Parathyroid adenoma (tissue), 2 donors: ENCODE results near the gene NAA40.

ENCODE experiments used
- H2AFZ ChIP-seq: fragments of 300-600 bp; sonication (generic); one replicate; pipeline ENCODE4 v1.7.0; 2017; ENCODE audit warnings: antibody characterized with exemption, mild to moderate bottlenecking
- H3K27ac ChIP-seq: fragments of 300-600 bp; sonication (generic); one replicate; pipeline ENCODE4 v1.7.0; 2017
- H3K27me3 ChIP-seq: fragments of 300-600 bp; sonication (generic); one replicate; pipeline ENCODE4 v1.7.0; 2017; ENCODE audit warnings: low read length; ENCODE audit not compliant: control insufficient read depth, insufficient read depth
- H3K36me3 ChIP-seq: fragments of 300-600 bp; sonication (generic); one replicate; pipeline ENCODE4 v1.7.0; 2017; ENCODE audit warnings: low read length; ENCODE audit not compliant: control insufficient read depth, insufficient read depth
- H3K4me1 ChIP-seq: fragments of 300-600 bp; sonication (generic); one replicate; pipeline ENCODE4 v1.7.0; 2017; ENCODE audit warnings: control low read depth
- H3K4me2 ChIP-seq: fragments of 300-600 bp; sonication (generic); one replicate; pipeline ENCODE4 v1.7.0; 2017; ENCODE audit warnings: low read length
- H3K4me3 ChIP-seq: fragments of 300-600 bp; sonication (generic); one replicate; pipeline ENCODE4 v1.7.0; 2017; ENCODE audit warnings: low read depth, low read length
- H3K79me2 ChIP-seq: fragments of 300-600 bp; sonication (generic); one replicate; pipeline ENCODE4 v1.7.0; 2017; ENCODE audit warnings: control low read depth
- H3K9ac ChIP-seq: fragments of 300-600 bp; sonication (generic); one replicate; pipeline ENCODE4 v1.7.0; 2017; ENCODE audit warnings: mild to moderate bottlenecking
- H3K9me3 ChIP-seq: fragments of 300-600 bp; sonication (generic); one replicate; pipeline ENCODE4 v1.7.0; 2017; ENCODE audit warnings: low read length; ENCODE audit not compliant: control insufficient read depth
- TF ChIP-seq, protein P1 (sequence below): fragments of 300-600 bp; sonication (generic); IDR thresholded peaks from one replicate; pipeline ENCODE4 v1.7.0; 2017; ENCODE audit warnings: antibody characterized with exemption, mild to moderate bottlenecking
- donor health status: primary hyperparathyroidism.

The NAA40 gene

DNA sequence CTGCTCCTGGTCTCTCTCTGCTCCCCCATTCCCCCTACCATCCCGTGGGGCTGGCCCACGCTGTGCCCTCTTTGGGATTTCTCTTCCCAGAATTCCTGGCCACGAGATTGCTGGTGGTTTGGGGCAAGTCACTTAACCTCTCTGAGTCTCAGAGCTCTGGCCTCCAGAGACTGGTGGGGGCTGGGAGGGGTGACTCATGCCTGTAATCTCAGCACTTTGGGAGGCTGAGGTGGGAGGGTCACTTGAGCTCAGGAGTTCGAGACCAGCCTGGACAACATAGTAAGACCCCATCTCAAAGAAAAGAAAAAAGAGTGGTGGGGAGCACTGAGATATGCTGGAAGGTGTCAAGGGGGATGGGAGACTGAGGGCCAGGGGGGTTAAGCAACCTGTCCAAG, 65.8 kb downstream of the NAA40 start:
- Histone ChIP-seq H3K4me3 (no peak overlapping the region), H3K4me1 (no peaks in the 10 kb centered on the region), H3K36me3 (no peaks in the 10 kb centered on the region), H2AFZ (no peak overlapping the region), H3K9me3 (no peaks in the 10 kb centered on the region), H3K27ac (no peak overlapping the region), H3K27me3 (no peaks in the 10 kb centered on the region), H3K4me2 (no peak overlapping the region), H3K79me2 (no peaks in the 10 kb centered on the region), H3K9ac (no peak overlapping the region)
- TF ChIP-seq, protein P1, sequence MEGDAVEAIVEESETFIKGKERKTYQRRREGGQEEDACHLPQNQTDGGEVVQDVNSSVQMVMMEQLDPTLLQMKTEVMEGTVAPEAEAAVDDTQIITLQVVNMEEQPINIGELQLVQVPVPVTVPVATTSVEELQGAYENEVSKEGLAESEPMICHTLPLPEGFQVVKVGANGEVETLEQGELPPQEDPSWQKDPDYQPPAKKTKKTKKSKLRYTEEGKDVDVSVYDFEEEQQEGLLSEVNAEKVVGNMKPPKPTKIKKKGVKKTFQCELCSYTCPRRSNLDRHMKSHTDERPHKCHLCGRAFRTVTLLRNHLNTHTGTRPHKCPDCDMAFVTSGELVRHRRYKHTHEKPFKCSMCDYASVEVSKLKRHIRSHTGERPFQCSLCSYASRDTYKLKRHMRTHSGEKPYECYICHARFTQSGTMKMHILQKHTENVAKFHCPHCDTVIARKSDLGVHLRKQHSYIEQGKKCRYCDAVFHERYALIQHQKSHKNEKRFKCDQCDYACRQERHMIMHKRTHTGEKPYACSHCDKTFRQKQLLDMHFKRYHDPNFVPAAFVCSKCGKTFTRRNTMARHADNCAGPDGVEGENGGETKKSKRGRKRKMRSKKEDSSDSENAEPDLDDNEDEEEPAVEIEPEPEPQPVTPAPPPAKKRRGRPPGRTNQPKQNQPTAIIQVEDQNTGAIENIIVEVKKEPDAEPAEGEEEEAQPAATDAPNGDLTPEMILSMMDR: no peak

DNA sequence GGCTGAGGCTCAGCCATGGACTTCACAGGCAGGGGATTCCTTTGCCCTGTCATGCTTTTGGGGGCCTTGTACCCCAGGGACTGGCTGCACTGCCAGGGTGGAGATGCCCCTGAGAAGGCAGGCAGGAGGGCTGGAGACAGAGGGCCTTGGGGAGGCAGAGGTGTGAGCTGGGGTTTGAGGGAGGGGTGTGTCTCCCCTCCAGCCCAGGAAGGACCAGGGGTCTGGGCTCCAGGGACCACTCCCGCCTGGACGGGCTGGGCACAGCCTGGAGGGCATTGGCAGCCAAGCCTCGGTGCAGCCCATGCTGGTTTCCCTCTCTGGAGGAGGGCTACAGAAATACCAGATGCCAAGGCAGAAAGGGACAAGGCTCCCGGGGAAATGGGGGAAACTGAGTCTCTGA, 66.9 kb downstream of the NAA40 start:
- no peaks in the 10 kb centered on the region for H3K27me3 ChIP-seq

DNA sequence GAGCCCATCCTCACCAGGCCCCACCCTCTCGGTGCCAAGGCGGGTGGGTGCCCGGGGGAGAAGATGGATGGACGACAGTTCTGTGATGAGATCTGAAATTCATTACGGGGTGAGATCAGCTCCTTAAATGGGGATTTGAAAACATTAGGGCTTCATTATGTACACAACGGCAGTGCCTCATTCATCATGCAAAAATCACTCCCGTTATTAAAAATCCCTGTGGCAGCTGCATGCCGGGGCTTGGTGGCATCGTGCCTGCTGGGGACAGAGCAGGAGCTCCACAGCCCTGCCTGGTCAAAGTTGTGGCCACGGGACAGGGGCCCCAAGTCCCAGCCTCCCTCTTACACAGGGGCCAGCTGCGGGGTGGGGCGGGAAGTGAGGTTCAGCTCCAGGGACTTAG, 67.6 kb downstream of the NAA40 start:
- Histone ChIP-seq H3K9me3 (no peaks in the 10 kb centered on the region), H3K4me2 (no peak overlapping the region), H3K4me3 (no peak overlapping the region), H3K36me3 (no peaks in the 10 kb centered on the region), H3K79me2 (no peaks in the 10 kb centered on the region), H3K27ac (no peak overlapping the region), H2AFZ (no peak overlapping the region), H3K27me3 (no peaks in the 10 kb centered on the region), H3K4me1 (no peaks in the 10 kb centered on the region), H3K9ac (no peak overlapping the region)
- TF ChIP-seq, protein P1: no peak

More for the DNA sequence above, 66.9 kb downstream of the NAA40 start:
- Histone ChIP-seq H2AFZ (no peak overlapping the region), H3K9me3 (no peaks in the 10 kb centered on the region), H3K36me3 (no peaks in the 10 kb centered on the region), H3K4me1 (no peaks in the 10 kb centered on the region), H3K79me2 (no peaks in the 10 kb centered on the region), H3K4me2 (no peak overlapping the region), H3K4me3 (no peak overlapping the region), H3K27ac (no peak overlapping the region), H3K9ac (no peak overlapping the region)
- TF ChIP-seq, protein P1: no peak
